Measurements from ENCODE around the gene PTPN1. TPM values are rescaled to one million over a fixed set of nuclear protein-coding genes. Genes with fewer than 3 reads are reported as not detected.
"Not testable (repeated sequence)": the region's sequence is repeated elsewhere in the genome, so short reads cannot be mapped to it uniquely, and the experiment has no call there.

PTPN1 gene
- total RNA-seq, 1 donor from 2014 or later, result 101 TPM

GRCh38 chr20:50537546-50538201 lies 27.5 kb downstream of the PTPN1 start:
- TF ChIP-seq CTCF (IDR thresholded peaks at IDR 0.05), result no peak
- no peak overlapping the region for H3K4me3 ChIP-seq
- ATAC-seq (peak; percentile 47), DNase-seq (no peak)
- H3K27ac ChIP-seq, result peak overlapping the region; percentile 51
- H3K4me1 ChIP-seq, result peaks cover 89% of the 10 kb centered on the region
- H3K9me3 ChIP-seq, result no peaks in the 10 kb centered on the region
- H3K27me3 ChIP-seq, result no peaks in the 10 kb centered on the region
- intact Hi-C loops (cut with DNase I), result no loop called here
- no peaks in the 10 kb centered on the region for H3K36me3 ChIP-seq

- H3K4me3 ChIP-seq, result no peak overlapping the region
- peak overlapping the region; percentile 51 for H3K27ac ChIP-seq
- H3K4me1 ChIP-seq, result peaks cover 89% of the 10 kb centered on the region
- H3K27me3 ChIP-seq, result no peaks in the 10 kb centered on the region
- intact Hi-C loops (cut with DNase I), result no loop called here
- no peak for TF ChIP-seq CTCF (IDR thresholded peaks at IDR 0.05)
- no peak for ATAC-seq
- DNase-seq, result no peak
- H3K9me3 ChIP-seq, result no peaks in the 10 kb centered on the region
- no peaks in the 10 kb centered on the region for H3K36me3 ChIP-seq
Observed at GRCh38 chr20:50538276-50538675, 28.1 kb downstream of the PTPN1 start.

- H3K4me3 ChIP-seq; DNase-seq; H3K9me3 ChIP-seq; ATAC-seq; H3K36me3 ChIP-seq; H3K27me3 ChIP-seq; intact Hi-C loops (cut with DNase I): not testable (repeated sequence)
- Histone ChIP-seq H3K27ac (peak overlapping the region; percentile 71), H3K4me1 (peaks cover 87% of the 10 kb centered on the region)
Observed at GRCh38 chr20:50539798-50540197, 29.6 kb downstream of the PTPN1 start.

GRCh38 chr20:50540620-50541605 lies 30.7 kb downstream of the PTPN1 start:
- H3K4me3 ChIP-seq, result no peak overlapping the region
- H3K9me3 ChIP-seq, result no peaks in the 10 kb centered on the region
- no peaks in the 10 kb centered on the region for H3K27me3 ChIP-seq
- H3K4me1 ChIP-seq, result peaks cover 76% of the 10 kb centered on the region
- peak overlapping the region; percentile 71 for H3K27ac ChIP-seq
- intact Hi-C loops (cut with DNase I), result no loop called here
- no peaks in the 10 kb centered on the region for H3K36me3 ChIP-seq
- no peak for TF ChIP-seq CTCF (IDR thresholded peaks at IDR 0.05)
- DNase-seq, result no peak
- ATAC-seq, result peak; percentile 83

- no peak overlapping the region for H3K4me3 ChIP-seq
- peaks cover 77% of the 10 kb centered on the region for H3K4me1 ChIP-seq
- H3K9me3 ChIP-seq, result no peaks in the 10 kb centered on the region
- H3K27ac ChIP-seq, result peak overlapping the region; percentile 71
- no peak for DNase-seq
- no peaks in the 10 kb centered on the region for H3K36me3 ChIP-seq
- no peak for TF ChIP-seq CTCF (IDR thresholded peaks at IDR 0.05)
- intact Hi-C loops (cut with DNase I), result no loop called here
- no peaks in the 10 kb centered on the region for H3K27me3 ChIP-seq
- ATAC-seq, result peak; percentile 38
Observed at GRCh38 chr20:50541606-50542041, 31.4 kb downstream of the PTPN1 start.

- peak overlapping the region; percentile 71 for H3K27ac ChIP-seq
- H3K4me1 ChIP-seq, result peaks cover 77% of the 10 kb centered on the region
- no peak overlapping the region for H3K4me3 ChIP-seq
- H3K27me3 ChIP-seq, result no peaks in the 10 kb centered on the region
- ATAC-seq, result no peak
- H3K9me3 ChIP-seq, result no peaks in the 10 kb centered on the region
- no peak for DNase-seq
- TF ChIP-seq CTCF (IDR thresholded peaks at IDR 0.05), result no peak
- intact Hi-C loops (cut with DNase I), result no loop called here
- H3K36me3 ChIP-seq, result no peaks in the 10 kb centered on the region
Observed at GRCh38 chr20:50543326-50543725, 33.1 kb downstream of the PTPN1 start.

Measured in upper lobe of right lung (tissue), 1 donor.